Progenitor cell of endocrine pancreas (in vitro differentiated cells): ENCODE measurements around the gene S100A7A. TPM values are rescaled to one million over a fixed set of nuclear protein-coding genes. Genes with fewer than 3 reads are reported as not detected.
"Not testable (repeated sequence)": the region's sequence is repeated elsewhere in the genome, so short reads cannot be mapped to it uniquely, and the experiment has no call there.

Experiments
- DNase-seq: peaks from one replicate; pipeline ENCODE4 v3.0.0; 2021; ENCODE audit warnings: low spot score; ENCODE audit not compliant: unreplicated experiment
- H3K27ac Mint-ChIP-seq: 2 replicates; pipeline ENCODE4 v1.8.0; 2021; ENCODE audit warnings: mild to moderate bottlenecking, moderate library complexity, mixed read lengths
- H3K27me3 Mint-ChIP-seq: 2 replicates; pipeline ENCODE4 v1.8.0; 2021; ENCODE audit warnings: mixed read lengths
- H3K36me3 Mint-ChIP-seq: 2 replicates; pipeline ENCODE4 v1.8.0; 2022; ENCODE audit warnings: mixed read lengths; ENCODE audit not compliant: insufficient read depth
- H3K4me1 Mint-ChIP-seq: 2 replicates; pipeline ENCODE4 v1.8.0; 2021; ENCODE audit warnings: low read depth, mixed read lengths
- H3K4me3 Mint-ChIP-seq: 2 replicates; pipeline ENCODE4 v1.8.0; 2021; ENCODE audit warnings: low read depth, mild to moderate bottlenecking, moderate library complexity, mixed read lengths
- H3K9me3 Mint-ChIP-seq: 2 replicates; pipeline ENCODE4 v1.8.0; 2021; ENCODE audit warnings: low read depth, mixed read lengths
- CTCF ChIP-seq: fragments of 200-600 bp; sonication (generic); IDR thresholded peaks from one replicate; pipeline ENCODE4 v1.5.0; 2021; ENCODE audit warnings: antibody characterized with exemption, mild to moderate bottlenecking; ENCODE audit not compliant: unreplicated experiment
- total RNA-seq: library from RNA; stranded (reverse); gene quantifications from 2 replicates; pipeline ENCODE4 v1.2.1, GENCODE V29; 2021

S100A7A gene
- total RNA-seq, 1 donor from 2014 or later: not detected

- Mint-ChIP-seq H3K9me3 (peaks cover 3% of the 10 kb centered on the region), H3K4me1 (no peaks in the 10 kb centered on the region), H3K36me3 (no peaks in the 10 kb centered on the region), H3K27me3 (peaks cover 26% of the 10 kb centered on the region), H3K4me3 (no peak overlapping the region), H3K27ac (no peak overlapping the region)
- no peak for DNase-seq
- no peak for TF ChIP-seq CTCF
These were observed 14.1 kb upstream of the S100A7A start for GRCh38 chr1:153402226-153402625.

GRCh38 chr1:153403421-153404085, 12.8 kb upstream of the S100A7A start:
- H3K4me1 Mint-ChIP-seq: no peaks in the 10 kb centered on the region
- no peak for TF ChIP-seq CTCF
- no peaks in the 10 kb centered on the region for H3K36me3 Mint-ChIP-seq
- H3K27ac Mint-ChIP-seq: no peak overlapping the region
- H3K27me3 Mint-ChIP-seq: peaks cover 33% of the 10 kb centered on the region
- peaks cover 3% of the 10 kb centered on the region for H3K9me3 Mint-ChIP-seq
- DNase-seq: no peak
- H3K4me3 Mint-ChIP-seq: no peak overlapping the region

- Mint-ChIP-seq H3K9me3 (peaks cover 3% of the 10 kb centered on the region), H3K36me3 (no peaks in the 10 kb centered on the region), H3K27me3 (peaks cover 34% of the 10 kb centered on the region), H3K4me1 (no peaks in the 10 kb centered on the region), H3K27ac (no peak overlapping the region), H3K4me3 (no peak overlapping the region)
- DNase-seq: no peak
- TF ChIP-seq CTCF: no peak
These were observed 12.2 kb upstream of the S100A7A start for GRCh38 chr1:153404086-153404635.

GRCh38 chr1:153404768-153405167, 11.6 kb upstream of the S100A7A start:
- no peaks in the 10 kb centered on the region for H3K36me3 Mint-ChIP-seq
- no peak for DNase-seq
- H3K27ac Mint-ChIP-seq: no peak overlapping the region
- H3K4me3 Mint-ChIP-seq: no peak overlapping the region
- H3K27me3 Mint-ChIP-seq: peaks cover 35% of the 10 kb centered on the region
- H3K9me3 Mint-ChIP-seq: peaks cover 3% of the 10 kb centered on the region
- H3K4me1 Mint-ChIP-seq: no peaks in the 10 kb centered on the region
- TF ChIP-seq CTCF: peak; percentile 40

- H3K9me3 Mint-ChIP-seq, H3K27ac Mint-ChIP-seq, DNase-seq, H3K4me1 Mint-ChIP-seq, H3K4me3 Mint-ChIP-seq, H3K36me3 Mint-ChIP-seq: not testable (repeated sequence)
- peaks cover 35% of the 10 kb centered on the region for H3K27me3 Mint-ChIP-seq
These were observed 10.3 kb upstream of the S100A7A start for GRCh38 chr1:153405825-153406599.

- not testable (repeated sequence) for H3K4me3 Mint-ChIP-seq, DNase-seq, H3K9me3 Mint-ChIP-seq, H3K36me3 Mint-ChIP-seq, H3K4me1 Mint-ChIP-seq, H3K27ac Mint-ChIP-seq
- H3K27me3 Mint-ChIP-seq: peaks cover 25% of the 10 kb centered on the region
These were observed 9.0 kb upstream of the S100A7A start for GRCh38 chr1:153407274-153407673.

- peaks cover 14% of the 10 kb centered on the region for H3K27me3 Mint-ChIP-seq
- DNase-seq, H3K36me3 Mint-ChIP-seq, H3K4me1 Mint-ChIP-seq, H3K4me3 Mint-ChIP-seq, H3K27ac Mint-ChIP-seq: not testable (repeated sequence)
- peaks cover 12% of the 10 kb centered on the region for H3K9me3 Mint-ChIP-seq
These were observed 2.4 kb upstream of the S100A7A start for GRCh38 chr1:153413961-153414360.
